ENCODE results near the gene PYGO2.
"Not testable (repeated sequence)": the region's sequence is repeated elsewhere in the genome, so short reads cannot be mapped to it uniquely, and the experiment has no call there.

The PYGO2 gene

GRCh38 chr1:154908937-154909336 lies 52.6 kb downstream of the PYGO2 start:
- no peaks in the 10 kb centered on the region for H3K27me3 ChIP-seq (ENCODE audit: insufficient read depth, low read length)
- H3K9me3 ChIP-seq (ENCODE audit: insufficient read depth, low read depth, low read length) = peaks cover 16% of the 10 kb centered on the region
- no peak overlapping the region for H3K4me3 ChIP-seq (ENCODE audit: low read length)
- no peaks in the 10 kb centered on the region for H3K36me3 ChIP-seq (ENCODE audit: insufficient read depth, low read depth, low read length)
- H3K4me1 ChIP-seq (ENCODE audit: insufficient read depth, low read length) = no peaks in the 10 kb centered on the region
- no peak overlapping the region for H3K9ac ChIP-seq (ENCODE audit: low read depth, low read length)
- H3K27ac ChIP-seq (ENCODE audit: low read length) = no peak overlapping the region

GRCh38 chr1:154908129-154908528 lies 53.5 kb downstream of the PYGO2 start:
- not testable (repeated sequence) for H3K4me3 ChIP-seq (ENCODE audit: low read length); H3K27ac ChIP-seq (ENCODE audit: low read length); H3K36me3 ChIP-seq (ENCODE audit: insufficient read depth, low read depth, low read length); H3K9ac ChIP-seq (ENCODE audit: low read depth, low read length); H3K4me1 ChIP-seq (ENCODE audit: insufficient read depth, low read length); H3K27me3 ChIP-seq (ENCODE audit: insufficient read depth, low read length)
- peaks cover 16% of the 10 kb centered on the region for H3K9me3 ChIP-seq (ENCODE audit: insufficient read depth, low read depth, low read length)

Data from iPS-20b (cell line).